ENCODE results near the gene KLF13.

- TF ChIP-seq CTCF (conservative IDR thresholded peaks at IDR 0.05 in 1 of 2, IDR thresholded peaks at IDR 0.05 in 1 of 2; ENCODE audit: low read depth in 1 of 2, low read length in 2 of 2) (no peak), EZH2 (IDR thresholded peaks at IDR 0.05; ENCODE audit: low read length, missing control alignments) (no peak)
These were observed 32.5 kb downstream of the KLF13 start for GRCh38 chr15:31358957-31359701.
